NOMO-1 treated with DMSO at 0.1 percent for 48 hours (cell line): ENCODE measurements around the gene PCCA.
"Not testable (repeated sequence)": the region's sequence is repeated elsewhere in the genome, so short reads cannot be mapped to it uniquely, and the experiment has no call there.

Experiments
- DNase-seq: peaks from one replicate; lab custom pipeline; 2025; ENCODE audit not compliant: unreplicated experiment; lab: John Stamatoyannopoulos, UW

The PCCA gene

DNA sequence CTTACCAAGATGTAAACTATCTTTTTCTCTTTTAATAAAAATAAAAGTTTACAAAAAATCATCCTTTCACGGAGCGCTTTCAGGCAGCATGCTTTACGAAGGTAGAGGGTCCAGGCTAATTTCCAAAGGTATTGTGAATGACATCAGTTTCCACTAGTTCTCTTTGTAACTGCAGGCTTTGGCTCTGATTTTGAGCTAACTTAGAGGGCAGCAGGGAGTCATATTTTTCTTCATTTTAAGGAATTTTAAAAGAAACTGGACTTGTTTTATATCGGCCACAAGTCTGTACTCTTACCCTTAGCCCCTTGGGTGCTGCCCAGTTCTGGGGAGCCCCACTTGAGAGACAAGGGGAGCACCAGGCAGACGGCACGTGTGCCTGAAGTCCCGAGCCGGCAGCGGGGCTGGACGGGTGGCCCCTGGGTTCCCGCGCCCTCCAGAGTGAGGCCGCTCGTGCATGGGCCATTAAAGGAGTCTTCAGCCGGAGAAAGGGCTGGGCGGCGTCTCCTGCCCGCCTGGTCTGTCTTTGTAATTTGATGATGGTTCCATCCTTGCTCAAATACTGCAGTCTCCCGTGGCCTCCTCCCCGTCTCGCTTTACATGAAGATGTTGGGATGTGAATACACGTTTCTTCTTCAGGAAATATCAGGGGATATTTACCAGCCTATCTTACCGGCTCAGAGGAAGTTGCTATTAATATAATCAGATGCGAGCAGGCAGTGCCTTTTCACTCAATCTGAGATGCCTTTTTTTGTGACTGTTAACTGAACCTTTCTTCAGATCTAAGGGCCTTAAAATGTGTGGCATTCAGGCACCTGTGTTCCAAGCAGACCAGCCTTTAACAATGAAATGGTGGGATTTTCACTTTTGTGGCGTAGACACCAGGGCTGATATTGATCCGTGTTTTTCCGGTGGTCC, 432.3 kb downstream of the PCCA start:
- no peak for DNase-seq

DNA sequence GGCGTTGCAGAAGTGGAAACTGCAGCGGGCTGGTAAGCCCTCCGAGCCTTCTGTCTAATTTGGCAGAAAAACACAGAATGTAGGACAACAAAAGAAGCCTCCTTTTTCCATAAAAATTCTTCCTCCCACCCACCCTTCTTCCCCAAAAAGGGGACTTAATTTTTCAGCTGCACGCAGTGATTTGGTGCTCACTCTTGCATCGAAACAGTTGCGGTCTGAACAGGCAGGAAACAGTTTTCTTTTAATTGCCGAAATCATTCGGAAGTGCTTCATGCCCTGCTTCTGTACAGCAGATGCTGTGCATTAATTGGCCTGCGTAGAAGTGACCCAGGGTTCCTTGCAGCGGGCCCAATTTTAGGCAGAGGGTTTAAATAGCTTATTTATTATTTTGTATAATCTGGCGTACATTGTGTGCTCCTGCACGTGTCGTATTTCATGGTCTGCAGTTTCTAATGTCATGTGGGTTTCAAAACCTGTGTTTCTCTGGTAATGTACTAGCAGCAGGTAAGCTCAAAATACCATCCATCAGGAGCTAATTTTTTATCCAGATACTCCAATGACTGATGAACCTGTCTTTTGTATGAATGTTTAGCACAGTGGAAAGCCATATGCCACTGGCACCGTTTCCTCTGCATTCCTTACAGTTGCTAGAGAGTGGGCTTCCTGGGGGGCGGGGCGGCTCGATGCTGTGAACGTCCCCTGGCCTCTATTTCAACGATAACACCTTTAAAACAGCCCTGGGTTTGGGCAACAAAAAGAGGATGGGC, 433.1 kb downstream of the PCCA start:
- DNase-seq, result peak; percentile 18

DNA sequence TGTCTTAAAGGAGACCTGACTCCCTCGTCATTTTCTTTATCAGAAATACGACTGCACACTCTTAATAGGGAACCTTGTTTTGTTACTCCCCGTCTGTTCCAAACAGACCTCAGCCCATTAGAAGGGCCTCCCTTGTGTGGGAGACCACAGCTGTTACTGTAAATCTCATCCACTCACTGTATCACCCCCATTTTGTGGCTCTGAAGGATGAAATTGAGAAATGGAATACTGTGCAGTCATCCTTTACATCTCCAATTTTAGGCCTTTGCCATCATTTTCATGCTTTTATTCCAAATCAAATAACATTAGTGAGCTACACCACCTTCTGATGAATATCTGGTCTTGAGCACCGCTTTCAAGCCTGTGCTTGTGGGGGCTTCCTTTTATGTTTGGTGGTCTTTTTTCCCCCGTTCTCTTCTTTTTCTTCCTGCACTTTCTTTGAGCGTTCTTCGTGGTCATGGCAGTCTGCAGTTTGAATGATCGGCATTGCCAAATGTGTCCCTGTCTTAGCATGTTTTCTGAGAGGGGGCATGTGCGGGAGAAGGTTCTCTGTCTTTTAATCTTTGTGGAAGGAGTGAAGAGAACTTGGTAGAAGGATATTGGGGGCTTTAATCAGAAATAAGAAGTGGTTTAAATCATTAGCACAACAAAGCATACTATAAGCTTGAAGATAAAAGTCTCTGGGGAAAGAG, 433.9 kb downstream of the PCCA start:
- DNase-seq, result no peak

DNA sequence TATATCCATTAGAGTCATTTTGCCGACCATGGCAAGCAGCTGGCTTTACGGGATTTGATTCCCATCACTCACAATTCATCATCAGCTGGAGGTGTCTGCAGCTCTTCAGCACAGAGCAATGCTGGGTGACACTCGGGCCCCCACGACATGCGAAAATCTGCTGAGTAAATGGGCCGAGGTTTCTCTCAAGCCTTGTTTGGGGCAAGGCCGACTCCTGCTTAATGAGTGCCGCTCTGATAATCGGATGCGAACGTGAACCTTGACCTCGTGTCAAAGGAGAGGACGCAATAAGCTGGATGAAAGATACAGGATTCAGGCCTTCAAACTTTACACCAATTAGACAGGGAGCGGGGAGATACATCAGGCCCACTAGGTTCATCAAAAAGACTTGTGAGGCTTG, 434.5 kb downstream of the PCCA start:
- no peak for DNase-seq

DNA sequence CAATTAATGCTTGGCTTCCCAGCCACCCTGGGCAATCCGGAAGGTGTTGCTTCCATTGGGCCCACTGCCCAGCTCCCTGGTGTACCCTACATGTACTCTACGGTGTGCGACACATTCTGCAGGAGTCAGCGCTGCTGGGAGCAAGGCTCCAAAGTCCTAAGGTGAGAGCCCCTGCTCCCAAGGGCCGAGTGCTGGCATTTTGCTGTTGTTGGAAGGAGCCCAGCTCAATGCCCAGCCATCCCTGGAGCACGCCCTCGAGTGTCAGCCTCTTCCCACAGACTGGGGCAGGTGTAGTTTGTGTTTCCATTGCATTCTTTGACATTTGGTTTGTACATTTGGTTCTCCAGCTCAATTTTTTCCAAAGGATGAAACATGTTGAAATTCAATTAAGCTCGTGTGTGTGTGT, 435.1 kb downstream of the PCCA start:
- DNase-seq, result no peak

DNA sequence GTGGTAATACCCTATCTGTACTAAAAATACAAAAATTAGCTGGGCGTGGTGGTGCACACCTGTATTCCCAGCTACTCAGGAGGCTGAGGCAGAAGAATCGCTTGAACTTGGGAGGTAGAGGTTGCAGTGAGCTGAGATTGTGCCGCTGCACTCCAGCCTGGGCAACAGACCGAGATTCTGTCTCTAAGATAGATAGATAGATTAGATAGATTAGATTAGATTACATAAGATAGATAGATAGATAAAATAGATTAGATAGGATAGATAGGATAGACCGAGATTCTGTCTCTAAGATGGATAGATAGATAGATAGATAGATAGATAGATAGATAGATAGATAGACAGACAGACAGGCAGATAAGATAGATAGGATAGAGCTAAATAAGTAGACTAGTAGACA, 435.8 kb downstream of the PCCA start:
- not testable (repeated sequence) for DNase-seq

DNA sequence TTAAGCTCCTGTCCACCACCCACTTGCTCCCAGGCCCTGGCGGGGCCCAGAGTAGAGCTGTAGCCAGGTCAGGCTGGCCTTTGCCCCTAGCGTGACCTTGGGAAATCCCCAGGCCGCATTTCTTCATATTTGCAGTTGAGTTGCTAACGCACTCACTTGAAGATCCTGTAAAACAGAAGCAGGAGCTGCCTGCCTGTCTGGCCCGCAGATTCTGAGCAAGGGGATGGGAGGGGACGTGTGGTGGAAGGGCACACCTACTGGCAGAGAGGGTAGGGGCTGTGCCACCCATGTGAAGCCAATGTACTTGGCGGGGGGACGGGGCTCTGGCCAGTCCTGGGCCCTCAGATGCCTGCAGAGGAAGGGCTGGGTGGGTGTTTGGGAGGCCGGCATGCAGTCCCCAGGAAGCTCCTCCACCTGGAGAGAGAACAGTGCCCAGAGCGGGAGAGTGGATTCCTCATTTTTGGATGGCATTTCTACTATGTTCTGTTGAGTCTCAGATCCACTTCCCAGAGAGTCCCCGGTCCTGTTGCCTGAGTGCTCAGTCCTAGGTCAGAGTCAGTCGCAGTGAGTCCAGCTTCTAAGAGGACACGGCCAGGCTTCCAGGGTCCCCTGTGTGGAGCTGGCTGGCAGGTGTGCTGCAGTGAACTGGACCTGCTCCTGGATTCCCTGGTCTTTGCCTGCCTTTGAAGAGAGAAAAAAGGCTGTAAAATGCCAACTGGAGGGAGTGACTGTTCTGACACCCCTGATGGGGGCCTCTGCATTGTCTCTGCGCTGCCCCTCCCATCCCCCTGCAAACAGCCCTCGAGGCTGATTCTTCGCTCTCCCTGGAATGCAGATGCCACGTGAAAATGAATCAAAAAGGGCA, 436.8 kb downstream of the PCCA start:
- no peak for DNase-seq

DNA sequence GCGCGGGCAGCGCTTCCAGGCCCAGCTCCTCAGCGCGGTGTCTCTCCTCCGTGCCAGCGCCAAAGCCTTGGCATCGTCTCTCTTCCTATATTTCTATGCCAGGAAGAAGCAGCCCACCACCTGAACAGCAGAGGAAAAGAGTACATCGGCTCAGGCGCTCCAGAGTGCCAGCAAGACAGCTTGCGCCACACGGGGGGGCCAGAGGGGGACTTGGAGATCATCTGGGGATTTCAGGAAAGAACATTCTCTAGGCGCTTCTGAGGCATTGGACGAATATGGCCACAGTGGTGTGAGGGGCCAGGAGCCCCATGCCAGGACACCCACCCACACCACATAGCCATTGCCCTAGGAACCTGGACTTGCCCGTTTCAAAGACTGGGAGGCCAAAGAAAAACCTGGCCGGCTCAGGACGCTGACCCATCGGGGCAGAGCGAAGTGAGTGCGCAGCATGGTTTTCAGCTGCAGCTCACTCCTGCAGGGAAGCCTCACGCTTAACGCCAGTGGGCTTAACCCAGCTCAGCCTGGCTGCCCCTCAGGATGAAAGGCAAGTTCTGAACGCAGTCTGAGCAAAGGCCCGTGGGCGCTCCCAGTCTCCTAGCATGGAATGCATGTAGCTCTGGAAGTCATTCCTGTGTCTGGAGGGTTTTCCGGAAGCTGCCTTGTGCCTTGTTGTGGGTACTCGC, 437.6 kb downstream of the PCCA start:
- no peak for DNase-seq

DNA sequence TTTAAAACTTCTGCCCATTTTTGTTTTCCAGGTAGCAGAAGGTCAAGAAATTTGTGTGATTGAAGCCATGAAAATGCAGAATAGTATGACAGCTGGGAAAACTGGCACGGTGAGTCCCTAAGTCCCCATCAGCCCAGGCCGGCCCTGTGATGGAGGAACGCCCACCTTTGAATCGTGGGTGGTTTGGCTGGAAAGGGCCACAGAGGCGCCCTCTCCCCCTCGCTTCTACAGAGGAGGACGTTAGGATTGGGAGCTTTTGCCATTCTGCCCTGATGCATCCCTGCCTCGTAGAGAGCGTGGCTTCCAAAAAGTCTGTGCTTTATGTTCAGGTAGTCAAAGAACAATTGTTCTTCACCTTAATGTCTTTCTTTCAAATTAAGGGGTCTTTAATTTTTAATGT, 438.8 kb downstream of the PCCA start:
- DNase-seq, result no peak

DNA sequence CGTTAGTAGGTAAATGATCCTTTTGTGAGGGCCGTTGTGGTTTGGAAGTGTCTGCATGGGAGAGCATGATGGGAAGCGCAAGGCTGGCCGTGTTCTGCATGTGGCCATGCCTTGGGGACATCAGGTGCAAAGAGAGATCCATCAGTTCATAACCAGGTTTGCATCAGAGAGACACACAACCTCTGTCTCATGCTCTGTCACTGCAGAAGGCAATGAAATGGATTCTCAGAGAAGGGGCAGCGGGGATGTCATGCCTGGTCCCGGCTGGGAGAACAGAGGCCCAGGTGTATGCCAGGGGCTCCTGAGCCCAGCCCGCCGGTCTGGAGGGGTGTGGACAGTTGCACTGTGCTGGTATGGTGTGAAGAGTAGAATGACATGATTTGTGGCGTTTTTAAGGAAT, 439.5 kb downstream of the PCCA start:
- DNase-seq, result no peak

DNA sequence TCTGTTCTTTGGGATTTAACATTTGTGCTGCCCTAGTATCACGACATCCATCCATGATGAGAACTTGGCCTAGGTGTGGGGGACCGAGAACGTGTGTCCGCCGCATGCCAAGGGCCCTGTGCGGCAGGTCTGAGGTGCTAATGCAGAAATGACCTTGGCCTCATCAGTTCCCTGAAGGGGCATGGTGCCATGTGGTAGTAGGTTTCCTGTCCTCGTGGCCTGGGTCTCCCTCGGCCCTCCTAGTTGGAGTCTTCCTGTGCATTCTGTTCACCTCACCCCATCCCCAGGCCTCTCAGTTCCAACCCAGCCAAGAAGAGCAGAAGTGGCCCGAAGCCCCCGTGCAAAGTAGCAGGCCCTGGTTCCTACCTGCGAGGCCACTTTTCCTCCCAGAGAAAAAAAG, 439.9 kb downstream of the PCCA start:
- DNase-seq, result no peak

DNA sequence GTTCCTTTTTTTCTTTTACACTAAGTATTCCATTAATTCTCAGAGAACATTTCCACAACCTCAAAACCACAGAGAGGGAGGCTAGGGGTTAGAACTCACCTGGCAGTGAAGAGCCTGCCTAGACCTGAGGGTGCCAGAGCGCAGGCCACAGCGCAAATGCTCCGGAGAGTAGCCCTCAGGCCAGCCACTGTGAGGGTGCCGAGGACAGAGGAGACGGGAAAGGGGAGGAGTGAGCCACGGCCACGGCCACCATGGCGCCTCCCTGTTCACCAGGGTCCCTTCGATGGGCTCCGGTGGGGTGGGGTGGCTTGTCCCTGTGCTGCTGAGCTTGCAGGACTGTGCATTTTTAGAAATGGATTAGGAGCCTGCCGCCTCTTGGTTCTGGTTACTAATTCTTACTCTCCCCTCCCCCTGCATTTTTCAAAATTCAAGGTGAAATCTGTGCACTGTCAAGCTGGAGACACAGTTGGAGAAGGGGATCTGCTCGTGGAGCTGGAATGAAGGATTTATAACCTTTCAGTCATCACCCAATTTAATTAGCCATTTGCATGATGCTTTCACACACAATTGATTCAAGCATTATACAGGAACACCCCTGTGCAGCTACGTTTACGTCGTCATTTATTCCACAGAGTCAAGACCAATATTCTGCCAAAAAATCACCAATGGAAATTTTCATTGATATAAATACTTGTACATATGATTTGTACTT, 440.9 kb downstream of the PCCA start:
- DNase-seq, result no peak

DNA sequence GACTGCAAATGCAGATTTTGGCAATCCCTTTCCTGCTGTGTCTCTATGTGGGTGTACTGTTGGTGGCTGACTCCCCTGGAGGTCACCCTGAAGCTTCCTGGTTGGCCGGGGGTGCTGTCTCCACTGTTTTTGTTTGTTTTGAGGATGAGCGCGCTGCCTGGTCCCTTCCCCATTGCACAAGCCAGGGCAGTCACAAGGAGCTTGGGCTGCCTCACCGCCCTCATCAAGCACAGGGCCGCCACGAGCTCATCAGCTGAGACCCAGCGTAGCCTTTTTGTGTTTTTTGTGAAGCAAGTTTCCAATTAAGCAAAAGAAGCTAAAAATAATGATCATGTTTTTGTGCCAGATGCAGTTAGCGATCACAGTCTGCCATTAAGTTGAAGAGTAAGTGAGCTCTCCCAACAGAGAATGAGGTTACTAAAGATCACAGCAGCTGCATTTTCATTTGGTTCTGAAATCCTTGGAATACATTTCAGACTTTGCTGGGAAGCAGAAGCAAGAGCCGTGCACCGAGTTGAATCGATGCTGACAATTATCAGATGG, 441.8 kb downstream of the PCCA start:
- DNase-seq, result no peak

DNA sequence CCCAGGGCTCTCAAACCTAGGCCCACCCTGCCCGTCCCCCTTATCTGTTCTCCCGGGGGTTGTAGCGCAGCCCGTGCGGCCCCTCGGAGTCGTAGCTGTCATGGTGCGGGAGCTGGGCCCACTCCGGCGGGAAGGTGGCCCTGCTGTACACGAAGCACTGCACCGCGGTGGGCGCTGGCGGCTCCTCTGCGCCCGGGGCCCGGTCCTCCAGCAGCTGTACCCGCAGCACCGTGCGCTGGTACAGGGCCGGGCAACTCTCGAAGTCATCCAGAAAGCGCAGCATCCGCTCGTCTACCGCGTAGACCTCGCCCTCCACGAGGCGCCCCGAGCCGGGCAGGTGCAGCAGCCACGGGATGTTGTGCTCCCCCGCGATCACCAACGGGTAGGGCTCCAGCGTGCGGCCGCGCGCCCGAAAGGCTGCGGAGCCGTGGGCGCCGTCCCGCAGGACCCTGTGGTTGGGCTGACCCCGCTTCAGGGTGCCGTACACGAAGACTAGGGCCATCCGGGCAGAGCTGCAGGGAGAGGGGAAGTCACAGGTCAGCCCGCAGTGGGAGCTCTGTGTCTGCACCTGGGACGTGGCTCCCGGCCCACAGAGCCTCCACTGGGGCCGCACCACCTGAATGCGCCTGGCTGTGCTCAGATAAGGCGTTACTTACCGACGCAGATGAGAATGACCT, 443.3 kb downstream of the PCCA start:
- no peak for DNase-seq

DNA sequence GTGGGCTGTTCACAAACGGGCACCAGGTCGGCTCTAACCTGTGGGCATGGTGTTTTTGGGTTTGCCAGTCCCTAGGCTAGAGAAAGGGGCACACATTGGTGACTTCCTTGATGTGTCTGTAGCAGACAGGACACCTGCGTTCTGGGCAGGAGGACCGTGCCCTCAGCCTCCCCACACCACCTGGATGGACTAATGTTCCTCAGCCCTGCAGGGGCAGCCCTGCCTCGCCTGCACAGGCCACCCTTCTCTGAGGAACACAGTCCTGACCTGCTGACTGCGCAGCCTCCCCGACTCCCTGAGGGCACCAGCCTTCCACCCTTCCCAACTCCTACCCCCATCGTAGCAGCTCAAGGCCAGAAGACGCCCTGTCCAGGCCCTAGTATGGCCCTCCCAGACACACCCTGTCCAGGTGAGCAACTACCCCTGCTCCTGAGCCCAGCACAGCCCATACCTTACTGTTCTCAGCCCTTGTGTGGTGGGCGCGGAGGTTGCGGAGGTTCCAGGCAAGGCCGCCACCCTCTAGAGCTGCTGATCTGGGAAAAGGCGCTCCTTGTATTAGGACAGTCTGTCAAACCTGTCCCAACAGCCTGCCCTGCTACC, 444.0 kb downstream of the PCCA start:
- DNase-seq, result no peak

DNA sequence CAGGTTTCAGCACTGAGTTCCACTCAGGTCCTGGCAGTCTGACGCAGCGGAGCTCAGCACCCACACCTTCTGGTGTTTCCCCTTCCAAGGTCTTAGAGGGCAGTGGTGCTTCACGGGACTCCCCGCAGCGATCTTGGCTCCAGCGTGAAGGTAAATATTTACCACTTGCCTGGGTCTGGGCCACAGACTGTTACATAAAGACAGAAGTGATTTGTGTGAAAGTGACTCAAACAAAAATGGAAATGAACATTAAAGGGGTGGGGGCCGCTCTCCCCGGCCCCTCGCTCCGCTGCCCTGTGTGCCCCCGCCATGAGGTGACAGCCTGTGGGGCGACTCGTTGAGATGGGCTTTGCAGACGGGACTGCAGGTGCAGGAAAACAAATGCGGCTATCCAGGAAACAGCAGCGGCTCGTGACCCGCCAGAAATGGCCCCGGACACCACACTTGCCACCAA, 444.7 kb downstream of the PCCA start:
- DNase-seq, result no peak

DNA sequence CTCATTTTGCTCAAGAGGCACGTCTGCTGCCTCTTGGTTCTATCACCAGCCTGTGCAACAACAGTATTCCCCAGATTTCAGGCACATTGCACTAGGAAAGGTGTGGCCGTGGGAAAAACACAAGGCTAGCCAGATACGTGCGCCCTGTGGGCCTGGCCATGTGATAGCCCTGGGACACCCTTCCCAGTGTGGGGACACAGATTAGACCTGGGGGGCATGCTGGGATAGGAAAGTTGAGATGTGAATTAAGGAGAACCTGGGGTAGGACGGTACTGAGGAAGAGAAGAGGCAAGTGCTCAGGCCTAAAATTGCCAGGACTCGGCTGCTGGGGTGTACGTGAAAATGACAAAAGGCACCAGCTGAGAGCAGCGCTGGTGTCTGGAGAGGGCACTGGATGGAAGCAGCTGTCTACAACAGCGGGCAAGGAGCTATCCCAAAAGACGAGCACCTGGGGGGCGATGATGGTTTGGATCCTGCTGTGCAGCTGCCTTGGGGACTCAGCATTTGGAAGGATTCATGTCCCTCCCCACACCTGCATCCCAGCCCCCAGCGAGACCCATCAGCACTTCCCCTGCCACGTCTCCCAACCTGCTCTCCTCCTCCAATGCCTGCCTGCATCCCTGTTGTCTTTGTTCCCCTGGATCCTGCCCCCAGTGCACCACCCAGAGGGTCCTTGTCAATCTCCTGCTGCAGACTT, 445.4 kb downstream of the PCCA start:
- DNase-seq, result no peak

DNA sequence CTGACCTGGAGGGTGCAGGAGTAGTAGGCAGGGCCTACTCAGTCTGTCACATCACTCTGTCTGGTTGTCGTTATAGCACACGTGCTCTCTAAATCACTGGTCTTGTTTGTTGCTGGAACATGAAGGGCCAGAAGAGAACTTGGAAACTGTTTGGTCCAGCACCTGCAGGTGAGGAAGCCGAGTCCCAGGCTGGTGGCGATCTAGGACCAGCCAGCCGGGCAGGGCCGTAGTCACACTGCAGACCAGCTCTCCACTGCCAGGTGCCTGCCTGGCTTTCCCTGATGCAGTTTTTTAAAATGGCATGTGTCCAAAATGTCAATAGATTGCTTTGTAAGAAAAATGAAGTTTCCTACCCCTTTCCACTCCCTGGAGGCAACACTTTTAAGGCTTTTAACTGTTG, 446.0 kb downstream of the PCCA start:
- no peak for DNase-seq
